ENCODE results near the gene LETM1. TPM values are rescaled to one million over a fixed set of nuclear protein-coding genes. Genes with fewer than 3 reads are reported as not detected.

The LETM1 gene
- total RNA-seq, 2 experiments from 2014 or later: 58.3 to 66.8 TPM

GRCh38 chr4:1802151-1802715 lies 53.7 kb downstream of the LETM1 start:
- CTCF ChIA-PET (ENCODE audit: unreplicated experiment): no interaction called here
- Histone ChIP-seq H3K79me2 (ENCODE audit: insufficient read depth, low read depth, low read length) (no peaks in the 10 kb centered on the region), H3K36me3 (ENCODE audit: insufficient read depth, low read length) (no peaks in the 10 kb centered on the region), H3K9me3 (ENCODE audit: low read length) (no peaks in the 10 kb centered on the region), H3K27ac (ENCODE audit: low read depth, low read length, poor library complexity, severe bottlenecking) (no peak overlapping the region), H3K4me1 (ENCODE audit: insufficient read depth, low read length, poor library complexity, severe bottlenecking) (peaks cover under 1% of the 10 kb centered on the region), H3K4me2 (ENCODE audit: low read length) (no peak overlapping the region), H3K4me3 (ENCODE audit: low read depth, low read length, poor library complexity, severe bottlenecking) (no peak overlapping the region), H4K20me1 (ENCODE audit: insufficient read depth, low read length) (no peaks in the 10 kb centered on the region), H2AFZ (ENCODE audit: low read length) (no peak overlapping the region), H3K9me2 (ENCODE audit: insufficient read depth, low read length) (no peaks in the 10 kb centered on the region)
- TF ChIP-seq CTCF (conservative IDR thresholded peaks at IDR 0.05; ENCODE audit: low read length) (no peak), EZH2phosphoT487 (IDR thresholded peaks at IDR 0.05; ENCODE audit: borderline replicate concordance, low read depth, low read length) (no peak)
- intact Hi-C loops (cut with micrococcal nuclease; ENCODE audit: unreplicated experiment): no loop called here
- POLR2A ChIA-PET: no interaction called here
- BruUV-seq (replicated peaks): no TSS peak
- DNase-seq (ENCODE audit: low spot score): no peak

- no peak overlapping the region for H3K4me3 ChIP-seq (ENCODE audit: low read depth, low read length, poor library complexity, severe bottlenecking)
- no peak overlapping the region for H3K4me2 ChIP-seq (ENCODE audit: low read length)
- no peaks in the 10 kb centered on the region for H3K4me1 ChIP-seq (ENCODE audit: insufficient read depth, low read length, poor library complexity, severe bottlenecking)
- H3K36me3 ChIP-seq (ENCODE audit: insufficient read depth, low read length): no peaks in the 10 kb centered on the region
- intact Hi-C loops (cut with micrococcal nuclease; ENCODE audit: unreplicated experiment): no loop called here
- H3K9me2 ChIP-seq (ENCODE audit: insufficient read depth, low read length): no peaks in the 10 kb centered on the region
- H2AFZ ChIP-seq (ENCODE audit: low read length): no peak overlapping the region
- no peaks in the 10 kb centered on the region for H4K20me1 ChIP-seq (ENCODE audit: insufficient read depth, low read length)
- no peak for DNase-seq (ENCODE audit: low spot score)
- TF ChIP-seq EZH2phosphoT487 (IDR thresholded peaks at IDR 0.05; ENCODE audit: borderline replicate concordance, low read depth, low read length): no peak
- TF ChIP-seq CTCF (conservative IDR thresholded peaks at IDR 0.05; ENCODE audit: low read length): no peak
- H3K27ac ChIP-seq (ENCODE audit: low read depth, low read length, poor library complexity, severe bottlenecking): no peak overlapping the region
- ChIA-PET CTCF (ENCODE audit: unreplicated experiment) (no interaction called here), POLR2A (no interaction called here)
- H3K79me2 ChIP-seq (ENCODE audit: insufficient read depth, low read depth, low read length): no peaks in the 10 kb centered on the region
- H3K9me3 ChIP-seq (ENCODE audit: low read length): no peaks in the 10 kb centered on the region
- BruUV-seq (replicated peaks): no TSS peak
Observed at GRCh38 chr4:1801286-1801958, 54.5 kb downstream of the LETM1 start.

GRCh38 chr4:1800805-1801204 lies 55.2 kb downstream of the LETM1 start:
- TF ChIP-seq CTCF (conservative IDR thresholded peaks at IDR 0.05; ENCODE audit: low read length): no peak
- no peak for TF ChIP-seq EZH2phosphoT487 (IDR thresholded peaks at IDR 0.05; ENCODE audit: borderline replicate concordance, low read depth, low read length)
- no peak overlapping the region for H3K4me2 ChIP-seq (ENCODE audit: low read length)
- BruUV-seq (replicated peaks): no TSS peak

More at GRCh38 chr4:1800805-1801204, 55.2 kb downstream of the LETM1 start:
- no peak overlapping the region for H3K4me3 ChIP-seq (ENCODE audit: low read depth, low read length, poor library complexity, severe bottlenecking)
- POLR2A ChIA-PET: no interaction called here
- DNase-seq (ENCODE audit: low spot score): no peak
- no peaks in the 10 kb centered on the region for H3K9me3 ChIP-seq (ENCODE audit: low read length)
- H3K9me2 ChIP-seq (ENCODE audit: insufficient read depth, low read length): no peaks in the 10 kb centered on the region
- intact Hi-C loops (cut with micrococcal nuclease; ENCODE audit: unreplicated experiment): no loop called here
- no peaks in the 10 kb centered on the region for H3K36me3 ChIP-seq (ENCODE audit: insufficient read depth, low read length)
- no peak overlapping the region for H2AFZ ChIP-seq (ENCODE audit: low read length)
- CTCF ChIA-PET (ENCODE audit: unreplicated experiment): no interaction called here
- H3K27ac ChIP-seq (ENCODE audit: low read depth, low read length, poor library complexity, severe bottlenecking): no peak overlapping the region
- H3K4me1 ChIP-seq (ENCODE audit: insufficient read depth, low read length, poor library complexity, severe bottlenecking): no peaks in the 10 kb centered on the region
- no peaks in the 10 kb centered on the region for H4K20me1 ChIP-seq (ENCODE audit: insufficient read depth, low read length)
- H3K79me2 ChIP-seq (ENCODE audit: insufficient read depth, low read depth, low read length): no peaks in the 10 kb centered on the region

Data from OCI-LY7 (cell line).